ENCODE data around the gene FAM13A.

The FAM13A gene

GRCh38 chr4:88719381-88719780 lies 337.6 kb downstream of the FAM13A start:
- TF ChIP-seq, protein P1, sequence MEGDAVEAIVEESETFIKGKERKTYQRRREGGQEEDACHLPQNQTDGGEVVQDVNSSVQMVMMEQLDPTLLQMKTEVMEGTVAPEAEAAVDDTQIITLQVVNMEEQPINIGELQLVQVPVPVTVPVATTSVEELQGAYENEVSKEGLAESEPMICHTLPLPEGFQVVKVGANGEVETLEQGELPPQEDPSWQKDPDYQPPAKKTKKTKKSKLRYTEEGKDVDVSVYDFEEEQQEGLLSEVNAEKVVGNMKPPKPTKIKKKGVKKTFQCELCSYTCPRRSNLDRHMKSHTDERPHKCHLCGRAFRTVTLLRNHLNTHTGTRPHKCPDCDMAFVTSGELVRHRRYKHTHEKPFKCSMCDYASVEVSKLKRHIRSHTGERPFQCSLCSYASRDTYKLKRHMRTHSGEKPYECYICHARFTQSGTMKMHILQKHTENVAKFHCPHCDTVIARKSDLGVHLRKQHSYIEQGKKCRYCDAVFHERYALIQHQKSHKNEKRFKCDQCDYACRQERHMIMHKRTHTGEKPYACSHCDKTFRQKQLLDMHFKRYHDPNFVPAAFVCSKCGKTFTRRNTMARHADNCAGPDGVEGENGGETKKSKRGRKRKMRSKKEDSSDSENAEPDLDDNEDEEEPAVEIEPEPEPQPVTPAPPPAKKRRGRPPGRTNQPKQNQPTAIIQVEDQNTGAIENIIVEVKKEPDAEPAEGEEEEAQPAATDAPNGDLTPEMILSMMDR (IDR thresholded peaks at IDR 0.05; ENCODE audit: insufficient read depth, low read depth, low read length, missing control alignments) = no peak
- no peak for DNase-seq (ENCODE audit: low read depth)
- H3K4me3 ChIP-seq (ENCODE audit: low read length) = no peak overlapping the region

- H3K4me3 ChIP-seq (ENCODE audit: low read length) = no peak overlapping the region
- TF ChIP-seq, protein P1 (IDR thresholded peaks at IDR 0.05; ENCODE audit: insufficient read depth, low read depth, low read length, missing control alignments) = no peak
- DNase-seq (ENCODE audit: low read depth) = no peak
Observed at GRCh38 chr4:88718098-88718497, 338.9 kb downstream of the FAM13A start.

GRCh38 chr4:88713782-88714181 lies 343.2 kb downstream of the FAM13A start:
- DNase-seq (ENCODE audit: low read depth) = no peak
- H3K4me3 ChIP-seq (ENCODE audit: low read length) = no peak overlapping the region
- TF ChIP-seq, protein P1 (IDR thresholded peaks at IDR 0.05; ENCODE audit: insufficient read depth, low read depth, low read length, missing control alignments) = no peak

DNA sequence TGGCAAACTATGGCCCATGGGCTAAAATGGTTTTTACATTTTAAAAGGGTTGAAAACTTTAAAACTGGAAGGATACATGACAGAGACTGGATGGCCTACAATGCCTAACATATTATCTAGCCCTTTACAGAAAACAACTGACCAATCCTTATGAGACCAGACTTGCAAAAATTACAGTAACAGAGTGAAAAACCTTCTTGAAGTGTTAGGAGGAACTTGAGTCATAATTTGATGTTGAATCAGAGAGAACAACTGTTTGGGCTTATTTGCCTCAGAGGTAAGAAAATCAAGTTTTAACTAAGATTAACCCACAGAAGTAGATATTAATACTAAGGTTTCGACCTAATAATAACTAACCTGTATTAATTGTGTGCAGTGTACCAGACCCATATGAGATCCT lies 347.0 kb downstream of the FAM13A start:
- DNase-seq (ENCODE audit: low read depth) = no peak
- TF ChIP-seq, protein P1 (IDR thresholded peaks at IDR 0.05; ENCODE audit: insufficient read depth, low read depth, low read length, missing control alignments) = no peak
- H3K4me3 ChIP-seq (ENCODE audit: low read length) = no peak overlapping the region

DNA sequence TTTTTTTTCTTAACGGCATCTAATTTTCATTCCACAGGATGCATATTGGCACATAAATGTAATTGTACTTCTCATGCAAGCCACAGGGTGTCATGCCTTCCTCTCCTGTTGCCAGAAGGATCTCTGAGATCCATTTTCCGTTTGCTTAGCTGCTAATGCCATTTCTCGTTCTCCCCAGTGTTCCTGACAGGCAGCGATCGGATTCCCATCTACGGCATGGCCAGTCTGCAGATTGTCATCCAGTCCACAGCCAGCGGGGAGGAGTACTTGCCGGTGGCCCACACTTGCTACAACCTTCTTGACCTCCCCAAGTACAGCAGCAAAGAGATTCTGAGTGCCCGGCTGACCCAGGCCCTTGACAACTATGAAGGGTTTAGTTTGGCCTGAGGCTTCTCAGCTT lies 350.4 kb downstream of the FAM13A start:
- TF ChIP-seq, protein P1 (IDR thresholded peaks at IDR 0.05; ENCODE audit: insufficient read depth, low read depth, low read length, missing control alignments) = peak; percentile 61
- peak; percentile 55 for DNase-seq (ENCODE audit: low read depth)
- H3K4me3 ChIP-seq (ENCODE audit: low read length) = no peak overlapping the region

DNA sequence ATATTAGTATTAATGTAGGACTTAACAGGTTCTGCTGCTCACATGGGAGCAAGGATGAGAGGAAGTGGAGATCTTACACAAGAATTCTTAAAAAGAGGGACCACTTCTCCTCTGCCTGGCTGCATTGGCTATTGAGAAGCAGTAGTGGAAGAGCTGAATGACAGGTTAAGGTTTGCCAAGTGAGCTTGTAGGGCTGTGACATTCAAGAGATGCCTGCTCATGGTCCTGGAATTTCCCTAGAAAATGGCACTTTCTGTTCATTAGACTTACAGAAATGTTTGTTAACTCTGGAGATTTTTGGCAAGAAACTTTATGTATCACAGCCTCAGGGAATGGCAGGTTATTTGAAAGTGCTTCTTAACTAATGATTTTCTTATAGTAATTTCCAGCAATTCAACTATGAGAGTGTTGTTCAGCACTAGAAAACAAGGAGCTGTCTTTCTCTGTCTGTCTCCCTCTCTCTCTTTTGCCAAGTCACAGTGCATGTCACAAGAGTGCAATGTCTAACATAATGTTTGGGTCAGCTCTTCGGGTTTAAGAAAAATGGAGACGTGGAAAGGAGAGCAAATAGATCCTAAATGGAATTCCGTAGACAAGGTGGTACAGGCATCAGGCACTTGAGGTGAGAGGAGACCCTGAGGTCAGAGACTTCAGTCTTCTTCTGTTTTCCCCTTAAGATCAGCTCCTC lies 351.0 kb downstream of the FAM13A start:
- TF ChIP-seq, protein P1 (IDR thresholded peaks at IDR 0.05; ENCODE audit: insufficient read depth, low read depth, low read length, missing control alignments) = no peak
- no peak overlapping the region for H3K4me3 ChIP-seq (ENCODE audit: low read length)
- peak; percentile 12 for DNase-seq (ENCODE audit: low read depth)

- DNase-seq (ENCODE audit: low read depth) = no peak
- H3K4me3 ChIP-seq (ENCODE audit: low read length) = no peak overlapping the region
- TF ChIP-seq, protein P1 (IDR thresholded peaks at IDR 0.05; ENCODE audit: insufficient read depth, low read depth, low read length, missing control alignments) = no peak
Observed at GRCh38 chr4:88705223-88705622, 351.8 kb downstream of the FAM13A start.

Data from epithelial cell of esophagus (primary cell).